HG02884 (cell line): ENCODE measurements around the gene CTPS1.

Experiments
- ATAC-seq: cut with Tn5 transposase; IDR thresholded peaks from one replicate; pipeline ENCODE4 v1.9.1; 2021; ENCODE audit warnings: mild to moderate bottlenecking, moderate library complexity; ENCODE audit not compliant: unreplicated experiment

The CTPS1 gene

DNA sequence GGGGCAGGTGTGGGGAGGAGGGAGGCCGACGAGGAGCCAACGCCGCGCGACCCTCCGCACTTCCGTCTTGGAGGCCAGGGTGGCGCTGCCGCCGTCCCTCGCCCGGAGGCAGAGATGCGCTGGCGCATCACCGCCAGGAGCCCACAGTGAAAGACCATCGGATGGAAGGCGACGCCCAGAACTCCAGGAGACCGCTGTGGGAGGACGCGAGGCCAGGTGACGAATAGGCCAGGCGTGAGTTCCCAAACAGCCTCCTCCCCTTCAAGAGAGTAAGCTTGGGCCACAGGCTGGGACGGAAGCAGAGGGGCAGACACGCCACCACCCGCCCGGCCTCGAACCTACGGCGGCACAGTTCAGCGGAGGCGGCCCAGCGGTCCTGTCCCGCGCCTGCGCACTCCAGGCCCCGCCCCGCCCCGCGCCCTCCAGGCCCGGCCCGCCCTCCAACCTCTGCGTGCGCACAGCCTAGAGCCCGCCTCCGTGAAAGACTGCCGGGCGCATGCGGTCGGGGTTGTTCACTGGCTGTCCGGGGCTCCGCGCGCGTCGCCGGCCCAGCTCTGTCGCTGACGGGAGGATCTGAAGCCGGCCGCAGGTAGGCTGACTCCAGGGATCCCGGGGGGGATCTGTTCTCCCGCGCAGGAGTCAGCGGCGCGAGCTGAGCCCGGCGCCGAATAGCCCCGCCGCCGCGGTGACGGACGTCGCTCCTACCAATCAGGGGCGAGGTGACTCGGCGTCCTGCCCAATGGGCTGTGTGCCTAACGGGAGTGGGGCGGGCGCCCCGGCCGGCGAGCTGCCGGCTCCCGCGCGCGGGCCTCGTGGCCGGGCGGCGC, at the start of gene CTPS1:
Gene CTPS1, plus strand, starts transcription at position 456 of the 827 bp plus-strand sequence. CDS start 3,595 bp downstream, outside the sequence.
- ATAC-seq, result peak; percentile 89

- ATAC-seq, result no peak
Measured at GRCh38 chr1:40930174-40930964, 49.1 kb upstream of the CTPS1 start.

DNA sequence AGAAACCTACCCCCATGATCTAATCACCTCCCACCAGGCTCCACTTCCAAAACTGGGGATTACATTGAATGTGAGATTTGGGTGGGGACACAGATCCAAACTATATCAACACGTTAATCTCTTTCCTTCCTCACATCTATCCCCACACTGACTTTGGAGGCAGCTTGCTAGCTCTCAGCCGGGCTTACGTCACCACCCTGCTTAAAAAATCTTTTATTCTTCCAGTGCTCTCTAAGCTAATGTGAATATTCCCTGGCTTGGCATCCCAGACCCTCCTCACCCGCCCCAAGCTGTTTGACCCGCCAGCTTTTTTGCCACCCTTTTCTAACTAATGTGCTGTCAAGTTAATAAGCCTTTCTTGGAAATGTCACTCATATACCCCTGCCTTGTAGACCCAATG, 47.9 kb upstream of the CTPS1 start:
- ATAC-seq, result no peak

DNA sequence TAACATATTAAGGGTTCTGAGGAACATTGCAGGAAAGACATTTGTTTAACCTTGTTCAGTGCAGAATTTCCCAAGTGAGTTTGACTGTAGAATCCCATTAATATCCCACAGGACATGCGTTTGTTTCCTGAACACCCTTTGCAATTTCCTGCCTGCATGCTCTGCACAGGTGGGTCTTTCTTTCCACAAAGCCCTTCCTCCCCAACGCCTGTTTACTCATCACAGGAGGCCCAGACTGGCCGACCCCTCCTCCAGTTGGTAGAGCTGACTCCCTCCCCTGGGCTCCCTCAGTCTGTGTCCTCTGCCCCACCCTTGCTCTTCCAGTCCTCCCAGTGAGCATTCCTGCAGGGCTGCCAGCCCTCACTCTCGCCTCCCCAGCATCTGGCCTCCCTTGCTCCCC, 47.5 kb upstream of the CTPS1 start:
- no peak for ATAC-seq

DNA sequence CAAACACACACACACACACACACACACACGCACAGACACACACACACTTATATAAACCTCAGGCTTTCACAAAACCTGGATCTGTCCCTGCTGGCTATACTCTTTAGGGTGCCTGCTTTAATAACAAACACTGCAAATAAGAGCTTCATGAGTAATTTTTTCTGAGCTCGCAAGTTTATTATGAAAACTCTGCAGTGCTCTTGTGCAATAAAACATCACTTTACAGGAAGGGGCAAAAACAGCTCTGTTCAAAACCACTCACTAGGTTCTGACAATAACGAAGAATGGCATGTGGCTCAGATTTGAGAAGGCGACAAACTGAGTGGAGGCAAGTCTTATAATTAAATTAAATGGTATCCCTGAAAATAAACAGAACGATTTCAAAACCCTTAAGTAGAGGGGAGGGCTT, 42.6 kb upstream of the CTPS1 start:
- no peak for ATAC-seq

DNA sequence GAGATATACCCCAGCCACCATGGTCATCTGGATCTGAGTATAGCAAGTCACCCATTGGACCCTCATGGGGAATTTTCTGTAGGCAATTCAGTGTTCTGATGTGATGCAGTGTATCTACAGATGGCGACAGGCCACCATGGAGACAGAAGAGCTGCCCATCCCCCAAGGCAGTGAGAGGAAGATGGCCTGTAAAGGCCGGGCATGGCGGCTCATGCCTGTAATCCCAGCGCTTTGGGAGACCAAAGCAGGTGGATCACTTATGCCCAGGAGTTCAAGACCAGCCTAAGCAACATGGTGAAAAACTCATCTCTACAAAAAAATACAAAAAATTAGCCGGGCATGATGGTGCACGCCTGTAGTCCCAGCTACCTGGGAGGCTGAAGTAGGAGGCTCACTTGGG, 41.1 kb upstream of the CTPS1 start:
- ATAC-seq, result no peak

DNA sequence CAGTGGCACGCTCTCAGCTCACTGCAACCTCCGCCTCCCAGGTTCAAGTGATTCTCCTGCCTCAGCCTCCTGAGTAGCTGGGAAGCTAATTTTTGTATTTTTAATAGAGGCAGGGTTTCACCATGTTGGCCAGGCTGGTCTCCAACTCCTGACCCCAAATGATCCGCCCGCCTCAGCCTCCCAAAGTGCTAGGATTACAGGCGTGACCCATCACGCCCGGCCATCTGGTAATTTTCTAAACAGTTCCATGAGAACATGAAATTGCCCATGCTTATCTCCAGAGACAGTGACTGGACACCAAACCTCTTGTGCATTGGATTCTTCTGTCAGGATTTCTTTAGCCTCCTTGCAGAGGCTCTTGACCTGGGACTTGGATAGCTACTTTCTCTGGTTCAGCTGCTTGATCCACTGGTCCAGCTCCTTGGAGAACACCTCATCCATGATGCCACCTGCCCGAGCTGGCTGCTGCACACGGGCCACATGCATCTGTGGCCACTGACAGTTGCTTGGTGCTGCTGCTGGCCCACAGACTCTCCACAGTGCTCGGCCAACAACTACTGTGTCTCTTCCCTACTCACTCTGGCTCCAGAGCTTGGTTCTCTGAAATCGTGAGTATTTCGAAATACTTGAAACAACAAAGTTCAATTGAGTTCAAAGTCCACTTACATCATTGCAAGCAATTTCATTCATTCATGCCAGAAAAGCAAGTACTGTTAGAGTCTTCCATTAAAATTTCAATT, 40.0 kb upstream of the CTPS1 start:
- no peak for ATAC-seq

DNA sequence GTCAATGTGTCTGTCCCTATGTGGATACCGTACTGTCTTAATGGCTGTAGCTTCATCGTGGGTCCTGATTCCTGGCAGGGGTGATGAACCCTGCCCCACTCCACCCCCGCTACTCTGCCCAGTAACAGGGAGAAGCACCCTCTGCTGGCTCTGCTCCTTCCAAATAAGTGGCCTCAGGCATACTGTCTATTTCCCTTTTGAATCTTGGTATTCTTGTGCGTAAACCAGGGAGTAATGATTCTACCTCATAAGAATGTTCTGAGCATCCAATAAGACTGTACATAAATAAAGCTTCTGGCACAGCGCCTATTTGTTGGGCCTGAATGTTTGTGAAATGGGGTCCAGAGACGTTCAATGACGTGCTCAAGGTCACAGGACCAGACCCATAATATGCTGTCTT, 35.2 kb upstream of the CTPS1 start:
- no peak for ATAC-seq

DNA sequence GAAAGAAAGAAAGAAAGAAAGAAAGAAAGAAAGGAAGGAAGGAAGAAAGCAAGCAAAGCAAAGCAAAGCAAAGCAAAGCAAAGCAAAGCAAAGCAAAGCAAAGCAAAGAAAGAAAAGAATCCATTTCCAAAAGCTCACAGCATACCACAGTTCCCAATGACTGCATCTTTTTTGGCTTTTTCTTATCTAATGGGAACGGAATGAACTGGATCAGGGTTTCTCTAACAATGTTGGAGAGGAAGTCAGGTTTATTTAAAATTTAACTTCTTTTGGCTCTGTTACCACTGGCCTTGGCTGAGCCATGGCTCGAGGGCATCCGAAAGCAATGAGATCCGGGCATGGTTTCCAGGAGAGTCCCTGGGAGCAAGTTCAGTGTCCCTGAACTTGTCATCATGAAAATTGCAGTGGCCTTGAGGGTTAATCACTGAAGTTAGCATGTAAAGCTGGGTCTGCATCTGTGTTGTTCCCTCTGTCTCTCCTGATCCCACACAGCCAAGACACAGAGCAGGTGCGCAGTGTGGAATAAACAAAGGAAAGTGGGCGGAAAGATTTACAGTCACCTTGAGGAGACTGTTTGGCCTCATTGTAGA, 34.6 kb upstream of the CTPS1 start:
- no peak for ATAC-seq

GRCh38 chr1:40945491-40945973, 34.0 kb upstream of the CTPS1 start:
- no peak for ATAC-seq

GRCh38 chr1:40948741-40949443, 30.6 kb upstream of the CTPS1 start:
- ATAC-seq, result no peak

DNA sequence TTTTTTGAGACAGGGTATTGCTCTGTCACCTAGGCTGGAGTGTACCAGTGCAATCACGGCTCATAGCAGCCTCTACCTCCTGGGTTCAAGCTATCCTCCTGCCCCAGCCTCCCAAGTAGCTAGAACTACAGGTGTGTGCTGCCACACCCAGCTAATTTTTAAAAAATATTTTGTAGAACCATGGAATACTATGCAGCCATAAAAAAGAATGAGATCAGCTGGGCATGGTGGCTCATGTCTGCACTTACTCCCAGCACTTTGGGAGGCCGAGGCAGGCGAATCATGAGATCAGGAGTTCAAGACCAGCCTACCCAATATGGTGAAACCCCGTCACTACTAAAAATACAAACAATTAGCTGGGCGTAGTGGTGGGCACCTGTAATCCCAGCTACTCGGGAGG, 29.9 kb upstream of the CTPS1 start:
- no peak for ATAC-seq

DNA sequence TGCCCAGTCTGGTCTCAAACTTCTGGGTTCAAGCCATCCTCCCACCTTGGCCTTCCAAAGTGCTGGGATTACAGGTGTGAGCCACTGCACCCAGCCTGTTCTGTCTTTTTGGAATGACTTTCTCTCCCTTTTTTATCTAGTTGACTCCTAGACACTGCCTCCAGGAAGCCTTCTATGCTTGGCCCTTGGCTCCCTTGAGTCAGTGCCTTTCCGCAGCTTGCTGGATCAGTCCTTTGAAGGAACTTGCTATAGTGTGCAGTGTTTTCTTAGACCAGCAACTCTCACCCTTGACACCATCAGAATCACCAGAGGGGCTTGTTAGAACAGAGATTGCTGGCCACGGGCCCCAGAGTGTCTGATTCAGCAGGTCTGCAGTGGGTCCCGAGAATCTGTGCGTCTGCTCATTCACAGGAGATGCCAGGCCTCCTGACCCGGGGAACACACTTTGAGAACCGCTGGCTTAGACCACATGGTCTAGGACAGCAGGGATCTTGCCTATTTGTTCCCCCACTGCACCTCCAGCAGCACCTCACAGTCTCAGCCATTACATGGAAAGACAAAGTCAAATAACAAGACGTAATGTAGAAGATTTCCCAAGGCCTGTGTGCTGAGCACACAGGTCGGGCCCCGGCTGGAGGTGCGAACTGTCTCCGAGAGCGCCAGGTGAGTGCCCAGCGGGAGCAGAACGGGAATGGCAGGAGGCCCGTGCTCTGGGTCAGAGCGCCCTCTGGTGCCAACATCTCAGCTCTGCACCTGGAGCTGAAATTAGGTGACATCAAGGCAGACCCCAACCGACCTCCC, 27.4 kb upstream of the CTPS1 start:
- ATAC-seq, result no peak

DNA sequence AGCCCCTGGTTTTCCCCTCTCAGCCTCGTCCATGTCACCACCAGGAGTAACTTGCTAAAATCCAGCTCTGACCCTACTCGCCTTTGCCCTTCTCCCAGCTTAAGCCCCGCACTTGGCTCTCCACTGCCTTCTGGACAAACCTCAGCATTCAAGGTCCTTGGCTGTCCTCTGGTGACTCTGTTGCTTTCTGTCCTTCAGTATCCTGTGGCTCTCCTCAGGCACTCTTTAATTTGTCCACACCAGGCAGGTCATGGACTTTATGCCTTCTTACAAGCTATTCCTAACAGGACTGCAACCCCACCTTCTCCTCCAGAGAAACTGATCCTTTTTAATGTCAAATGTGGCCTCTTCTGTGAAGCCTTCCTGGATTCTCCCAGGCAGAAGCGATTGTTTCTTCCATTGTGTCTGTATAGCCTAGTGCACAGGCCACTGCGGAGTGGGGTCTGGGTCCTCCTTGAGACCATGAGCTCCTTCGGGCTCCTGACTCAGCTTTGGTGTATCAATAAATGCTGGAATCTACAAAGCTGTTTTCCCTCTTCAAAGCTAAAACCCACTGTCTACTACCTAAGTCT, 26.7 kb upstream of the CTPS1 start:
- ATAC-seq, result no peak

GRCh38 chr1:40954626-40955025, 24.9 kb upstream of the CTPS1 start:
- no peak for ATAC-seq

- no peak for ATAC-seq
Measured at GRCh38 chr1:40955266-40955665, 24.2 kb upstream of the CTPS1 start.

GRCh38 chr1:40956407-40956806, 23.1 kb upstream of the CTPS1 start:
- ATAC-seq, result no peak

- no peak for ATAC-seq
Measured at GRCh38 chr1:40958210-40958609, 21.3 kb upstream of the CTPS1 start.

DNA sequence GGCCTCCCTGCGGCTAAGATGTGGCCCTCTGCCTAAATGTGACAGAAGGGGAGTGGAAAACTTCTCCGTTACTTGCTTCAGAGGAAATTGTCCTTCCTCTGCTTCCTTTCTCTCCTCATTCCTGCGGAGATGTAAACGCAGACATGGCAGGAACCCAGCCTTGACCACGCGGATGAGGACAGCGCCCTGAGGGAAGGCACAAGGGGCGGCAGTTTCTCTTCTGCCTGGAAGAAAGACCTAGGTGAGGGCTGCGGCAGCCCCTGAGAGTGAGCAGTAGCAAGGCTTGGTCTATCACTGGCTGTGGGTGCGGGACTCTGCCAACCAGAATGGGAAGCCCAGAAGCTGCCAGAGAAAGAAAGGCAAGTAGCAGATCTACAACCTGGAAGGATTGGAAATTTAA, 14.0 kb upstream of the CTPS1 start:
- ATAC-seq, result no peak
